GM23338 (cell line): Measurements from ENCODE around the gene IPP.
"Not testable (repeated sequence)": the region's sequence is repeated elsewhere in the genome, so short reads cannot be mapped to it uniquely, and the experiment has no call there.

Experiments used
- CREB1 ChIP-seq: fragments of 250-450 bp; sonication (Bioruptor Pico); IDR thresholded peaks from 2 replicates; pipeline ENCODE4 v1.5.0; 2020; ENCODE audit warnings: low read depth, mild to moderate bottlenecking, moderate library complexity
- CTCF ChIP-seq, 2 experiments: fragments of 200-600 bp in 1 of 2; sonication (generic) in 1 of 2; conservative IDR thresholded peaks; 2 replicates each; pipeline versions ENCODE4 v1.5.1 to v1.6.1; 2016 to 2017; ENCODE audit warnings: antibody characterized with exemption in 2 of 2, low read depth in 2 of 2, mild to moderate bottlenecking in 2 of 2, moderate library complexity in 1 of 2
- ETS1 ChIP-seq: IDR thresholded peaks from 2 replicates; pipeline ENCODE4 v1.6.1; 2016; ENCODE audit warnings: antibody characterized with exemption
- EZH2 ChIP-seq: fragments of 200-600 bp; sonication (generic); IDR thresholded peaks from one replicate; pipeline ENCODE4 v1.8.0; 2017; ENCODE audit warnings: antibody characterized with exemption, mild to moderate bottlenecking, low read depth; ENCODE audit not compliant: unreplicated experiment
- EZH2phosphoT487 ChIP-seq: fragments of 200-600 bp; sonication (generic); IDR thresholded peaks from one replicate; pipeline ENCODE4 v1.8.1; 2018; ENCODE audit warnings: antibody characterized with exemption; ENCODE audit not compliant: unreplicated experiment
- JUNB ChIP-seq: IDR thresholded peaks from one replicate; pipeline ENCODE4 v1.6.1; 2016; ENCODE audit warnings: antibody characterized with exemption; ENCODE audit not compliant: unreplicated experiment
- NANOG ChIP-seq: IDR thresholded peaks from 2 replicates; pipeline ENCODE4 v1.6.1; 2016; ENCODE audit warnings: antibody characterized with exemption, borderline replicate concordance
- POLR2AphosphoS5 ChIP-seq: IDR thresholded peaks from 2 replicates; pipeline ENCODE4 v1.6.1; 2016; ENCODE audit warnings: antibody characterized with exemption, low read depth
- REST ChIP-seq: IDR thresholded peaks from one replicate; pipeline ENCODE4 v1.6.1; 2018; ENCODE audit warnings: antibody characterized with exemption; ENCODE audit not compliant: unreplicated experiment
- ZNF114 ChIP-seq: fragments of 250-450 bp; sonication (Bioruptor Pico); IDR thresholded peaks from 2 replicates; pipeline ENCODE4 v1.5.0; 2020; ENCODE audit warnings: mild to moderate bottlenecking, moderate library complexity

- TF ChIP-seq CTCF (conservative IDR thresholded peaks at IDR 0.05; ENCODE audit: low read depth in 2 of 2); POLR2AphosphoS5; ETS1; EZH2; NANOG; JUNB; REST; CREB1; ZNF114 (CRISPR knock-in tag); EZH2phosphoT487: not testable (repeated sequence)
These were observed 33.1 kb downstream of the IPP start for GRCh38 chr1:45717386-45717785.
